Activated CD4-positive, alpha-beta T cell treated with anti-CD3 and anti-CD28 coated beads for 36 hours (primary cell): ENCODE results near the gene KIF19. TPM values are rescaled to one million over a fixed set of nuclear protein-coding genes. Genes with fewer than 3 reads are reported as not detected.
"Not testable (repeated sequence)": the region's sequence is repeated elsewhere in the genome, so short reads cannot be mapped to it uniquely, and the experiment has no call there.

Source experiments
- ATAC-seq: fragments of 200-7000 bp; cut with Tn5 transposase; one replicate; pipeline ENCODE4 v1.10.0; 2021; ENCODE audit warnings: mild to moderate bottlenecking, moderate library complexity
- CTCF ChIA-PET: fragments of 350-600 bp; sonication (Branson Sonifier 250); formaldehyde crosslinking; loops from one replicate; lab custom pipeline; 2021; ENCODE audit warnings: antibody characterized with exemption; lab: Charles Lee
- POLR2A ChIA-PET: fragments of 350-600 bp; sonication (Branson Sonifier 250); formaldehyde crosslinking; loops from one replicate; lab custom pipeline; 2021; ENCODE audit warnings: antibody characterized with exemption, inconsistent platforms; lab: Charles Lee
- DNase-seq: peaks from one replicate; pipeline ENCODE4 v3.0.0-alpha.2; 2020
- H3K27ac Mint-ChIP-seq: one replicate; pipeline ENCODE4 v1.8.0; 2021; ENCODE audit warnings: mixed read lengths
- H3K27me3 Mint-ChIP-seq: one replicate; pipeline ENCODE4 v1.8.0; 2021; ENCODE audit warnings: mixed read lengths
- H3K36me3 Mint-ChIP-seq: one replicate; pipeline ENCODE4 v1.8.0; 2021; ENCODE audit warnings: low read depth, mixed read lengths
- H3K4me1 Mint-ChIP-seq: one replicate; pipeline ENCODE4 v1.8.0; 2021; ENCODE audit warnings: mixed read lengths
- H3K4me3 Mint-ChIP-seq: one replicate; pipeline ENCODE4 v1.8.0; 2021; ENCODE audit warnings: mild to moderate bottlenecking, moderate library complexity, mixed read lengths
- H3K9me3 Mint-ChIP-seq: one replicate; pipeline ENCODE4 v1.8.0; 2021; ENCODE audit warnings: low read depth, mixed read lengths
- intact Hi-C, 2 experiments: fragments of 100-400 bp; cut with DNase I in 1 of 2; cut with micrococcal nuclease in 1 of 2; formaldehyde crosslinking; loops; one replicate each; pipeline versions ENCODE4 v1.14.2 to v1.15.1; 2022 to 2024; cut with DNase I, micrococcal nuclease
- total RNA-seq, 2 experiments: library from RNA; stranded (reverse); gene quantifications; one replicate each; pipeline ENCODE4 v1.2.3, GENCODE V29; 2021

Gene KIF19
- total RNA-seq, 2 experiments from 2014 or later, result 0.11 TPM; not detected in 1

DNA sequence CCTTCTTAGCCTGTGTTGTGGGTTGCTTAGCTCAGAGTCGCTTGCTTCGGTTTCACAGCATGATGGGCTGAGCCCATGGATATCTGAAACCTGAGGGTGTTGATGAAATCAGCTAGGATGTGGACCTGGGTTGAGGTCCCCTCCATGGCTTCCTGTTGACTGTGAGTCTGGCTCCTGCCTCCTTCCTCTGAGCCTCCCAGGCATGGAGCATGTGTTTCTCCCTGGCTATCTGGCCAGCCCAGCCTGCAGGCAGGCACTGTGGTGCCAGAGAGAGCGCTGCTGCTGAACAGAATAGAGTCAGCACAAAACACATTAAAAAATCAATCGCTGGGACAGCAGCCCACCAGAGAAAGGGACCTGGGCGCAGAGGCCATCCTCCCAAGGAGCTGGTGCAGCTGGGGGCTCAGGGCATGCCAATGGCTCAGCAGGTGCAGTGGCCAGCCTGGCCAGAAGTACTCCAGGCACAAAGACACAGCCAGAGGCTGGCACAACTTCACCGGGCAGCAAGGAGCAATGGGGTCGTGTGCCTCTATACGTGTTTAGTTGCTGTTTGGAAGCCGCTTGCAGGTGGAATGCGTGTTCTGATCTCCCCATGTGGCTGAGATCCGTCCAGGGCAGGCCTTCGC lies 77.6 kb downstream of the KIF19 start:
- no peaks in the 10 kb centered on the region for H3K9me3 Mint-ChIP-seq
- POLR2A ChIA-PET, result no interaction called here
- no peak overlapping the region for H3K27ac Mint-ChIP-seq
- no peak for DNase-seq
- no peak for ATAC-seq
- no peak overlapping the region for H3K4me3 Mint-ChIP-seq
- intact Hi-C loops, result no loop called here
- H3K36me3 Mint-ChIP-seq, result no peaks in the 10 kb centered on the region
- no peaks in the 10 kb centered on the region for H3K27me3 Mint-ChIP-seq
- CTCF ChIA-PET, result interaction anchor here (0.5 to 1.1 kb wide), 2 partner anchors 35 to 185 kb away, joined by 3 read pairs; no protein-coding TSS in a partner anchor
- no peaks in the 10 kb centered on the region for H3K4me1 Mint-ChIP-seq

DNA sequence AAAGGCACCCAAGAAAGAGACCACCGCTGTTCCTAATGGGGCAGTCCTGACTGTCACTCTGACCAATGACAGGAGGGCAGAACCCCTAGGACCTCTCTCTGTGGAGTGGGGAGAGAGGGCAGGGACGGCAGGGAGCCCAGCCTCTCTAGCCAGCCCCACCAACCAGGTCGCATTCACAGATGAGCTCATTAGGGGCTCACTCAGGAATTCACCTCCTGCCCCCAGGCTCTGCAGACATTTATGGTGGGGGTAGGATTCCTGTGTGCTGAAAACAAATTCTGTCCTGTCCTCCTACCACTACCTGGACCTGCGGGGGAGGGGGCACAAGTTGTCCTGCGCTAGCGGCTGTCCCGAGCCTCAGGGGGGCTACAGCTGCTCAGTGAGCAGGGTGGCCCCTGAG lies 78.2 kb downstream of the KIF19 start:
- CTCF ChIA-PET, result interaction anchor here (1.9 kb wide), 1 partner anchor 10 kb away, joined by 5 read pairs; no protein-coding TSS in a partner anchor
- Mint-ChIP-seq H3K9me3 (no peaks in the 10 kb centered on the region), H3K27ac (no peak overlapping the region), H3K36me3 (no peaks in the 10 kb centered on the region), H3K27me3 (no peaks in the 10 kb centered on the region), H3K4me3 (no peak overlapping the region), H3K4me1 (no peaks in the 10 kb centered on the region)
- no peak for ATAC-seq
- DNase-seq, result no peak
- intact Hi-C loops, result no loop called here
- POLR2A ChIA-PET, result no interaction called here

DNA sequence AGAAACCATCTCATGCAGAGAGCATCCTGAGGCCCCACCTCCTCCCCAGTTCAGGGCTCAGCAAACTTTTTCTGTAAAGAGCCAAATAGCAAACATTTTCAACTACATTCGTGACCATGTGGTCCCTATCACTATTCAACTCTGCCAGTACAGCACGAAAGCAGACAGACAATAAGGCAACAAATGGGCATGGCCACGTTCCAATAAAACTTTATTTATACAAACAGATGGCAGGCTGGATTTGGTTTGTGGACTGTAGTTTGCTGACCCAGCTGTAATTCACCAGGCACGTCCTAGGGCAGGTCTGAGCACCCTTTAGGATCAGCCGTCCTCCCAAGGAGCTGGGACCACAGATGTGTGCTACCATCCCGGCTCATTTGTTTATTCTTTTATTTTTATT lies 78.8 kb downstream of the KIF19 start:
- ChIA-PET POLR2A (no interaction called here), CTCF (interaction anchor here (1.9 kb wide), 1 partner anchor 10 kb away, joined by 5 read pairs; no protein-coding TSS in a partner anchor)
- H3K36me3 Mint-ChIP-seq, result no peaks in the 10 kb centered on the region
- no peak overlapping the region for H3K27ac Mint-ChIP-seq
- H3K4me1 Mint-ChIP-seq, result no peaks in the 10 kb centered on the region
- ATAC-seq (no peak), DNase-seq (no peak)
- no peak overlapping the region for H3K4me3 Mint-ChIP-seq
- intact Hi-C loops, result no loop called here
- no peaks in the 10 kb centered on the region for H3K27me3 Mint-ChIP-seq
- no peaks in the 10 kb centered on the region for H3K9me3 Mint-ChIP-seq

DNA sequence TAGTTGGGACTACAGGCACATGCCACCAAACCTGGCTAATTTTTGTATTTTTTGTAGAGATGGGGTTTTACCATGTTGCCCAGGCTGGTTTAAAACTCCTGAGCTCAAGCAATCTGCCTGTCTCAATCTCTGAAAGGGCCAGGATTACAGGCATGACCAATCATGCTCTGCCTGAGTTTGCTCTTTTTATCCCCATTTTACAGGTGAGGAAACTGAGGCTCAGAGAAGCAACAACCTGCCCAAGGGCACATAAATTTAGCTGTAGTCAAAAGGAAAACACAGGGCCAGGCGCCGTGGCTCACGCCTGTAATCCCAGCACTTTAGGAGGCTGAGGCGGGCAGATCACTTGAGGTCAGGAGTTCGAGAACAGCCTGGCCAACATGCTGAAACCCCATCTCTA lies 79.3 kb downstream of the KIF19 start:
- CTCF ChIA-PET, result interaction anchor here (1.9 kb wide), 1 partner anchor 11 kb away, joined by 5 read pairs; no protein-coding TSS in a partner anchor
- DNase-seq, H3K36me3 Mint-ChIP-seq, H3K27me3 Mint-ChIP-seq, H3K4me3 Mint-ChIP-seq, ATAC-seq, intact Hi-C loops, H3K9me3 Mint-ChIP-seq, H3K27ac Mint-ChIP-seq, POLR2A ChIA-PET, H3K4me1 Mint-ChIP-seq: not testable (repeated sequence)

Other genes with a start within 250 kb of the KIF19 start
- gene RPL38, start 122.5 kb upstream of the KIF19 start, total RNA-seq, result 1,000 to 10,000 TPM; 1,648 to 1,818 TPM
- 1 to 10 TPM; 2.7 to 3.4 TPM for gene TTYH2, start 112.7 kb upstream of the KIF19 start, total RNA-seq
- under 1 TPM; 0.14 to 0.49 TPM for gene DNAI2, start 52.0 kb upstream of the KIF19 start, total RNA-seq
- not detected for gene BTBD17, start 35.6 kb downstream of the KIF19 start, total RNA-seq
- not detected for gene GPR142, start 41.3 kb downstream of the KIF19 start, total RNA-seq
- 1 to 10 TPM in 1 of 2 experiments, under 1 TPM in 1; 0.97 to 1.3 TPM for gene GPRC5C, start 105.9 kb downstream of the KIF19 start, total RNA-seq
- gene CD300A, start 140.4 kb downstream of the KIF19 start, total RNA-seq, result 1 to 10 TPM; 4.9 to 5.8 TPM
- not detected for gene CD300LB, start 205.2 kb downstream of the KIF19 start, total RNA-seq
- not detected for gene CD300C, start 219.9 kb downstream of the KIF19 start, total RNA-seq
- gene CD300H, start 241.3 kb downstream of the KIF19 start, total RNA-seq, result not detected